Suppressor macrophage (primary cell): Measurements from ENCODE around the gene POLG.
A peak's percentile ranks its signal among the peaks of the same experiment; 100 is the strongest.

ENCODE experiments used
- DNase-seq, 4 experiments: peaks; one replicate each; pipeline ENCODE4 v3.0.0-alpha.2; 2020 to 2022

POLG gene

GRCh38 chr15:89356634-89357298 lies 22.1 kb upstream of the POLG start:
- DNase-seq: peak in 3 of 4 experiments; percentile 34 to 61 (median 54)

- DNase-seq: no peak
Observed at GRCh38 chr15:89353991-89354390, 19.4 kb upstream of the POLG start.

- DNase-seq: no peak
Observed at GRCh38 chr15:89352476-89352875, 17.9 kb upstream of the POLG start.

GRCh38 chr15:89349206-89349558 lies 14.6 kb upstream of the POLG start:
- DNase-seq: no peak

GRCh38 chr15:89346516-89347231 lies 12.1 kb upstream of the POLG start:
- peak in 2 of 4 experiments; percentile 29 to 44 for DNase-seq

- no peak for DNase-seq
Observed at GRCh38 chr15:89345248-89345647, 10.6 kb upstream of the POLG start.

GRCh38 chr15:89342840-89343239 lies 8.2 kb upstream of the POLG start:
- DNase-seq: no peak

- DNase-seq: no peak
Observed at GRCh38 chr15:89341316-89342005, 6.8 kb upstream of the POLG start.

- no peak for DNase-seq
Observed at GRCh38 chr15:89340573-89340972, 5.9 kb upstream of the POLG start.

GRCh38 chr15:89338036-89338435 lies 3.4 kb upstream of the POLG start:
- no peak for DNase-seq

GRCh38 chr15:89335298-89336041 lies 846 bp upstream of the POLG start:
- no peak for DNase-seq

- peak in 1 of 4 experiments; percentile 80 for DNase-seq
Observed at GRCh38 chr15:89333959-89334509, 590 bp downstream of the POLG start.

GRCh38 chr15:89333011-89333860 lies 1.4 kb downstream of the POLG start:
- no peak for DNase-seq

GRCh38 chr15:89332446-89332845 lies 2.2 kb downstream of the POLG start:
- DNase-seq: peak in 3 of 4 experiments; percentile 32 to 53 (median 41)

- DNase-seq: no peak
Observed at GRCh38 chr15:89330881-89331595, 3.6 kb downstream of the POLG start.

- no peak for DNase-seq
Observed at GRCh38 chr15:89330119-89330518, 4.5 kb downstream of the POLG start.

GRCh38 chr15:89329329-89330084 lies 5.1 kb downstream of the POLG start:
- no peak for DNase-seq

GRCh38 chr15:89328398-89329254 lies 6.0 kb downstream of the POLG start:
- DNase-seq: no peak

- no peak for DNase-seq
Observed at GRCh38 chr15:89327113-89327512, 7.5 kb downstream of the POLG start.
